ENCODE measurements around the gene METTL2A. TPM values are rescaled to one million over a fixed set of nuclear protein-coding genes. Genes with fewer than 3 reads are reported as not detected.
"Not testable (repeated sequence)": the region's sequence is repeated elsewhere in the genome, so short reads cannot be mapped to it uniquely, and the experiment has no call there.

The METTL2A gene
- polyA plus RNA-seq, 2 donors: 4.5 to 10.5 TPM

- H3K4me1 ChIP-seq (ENCODE audit: control insufficient read depth in 2 of 2, insufficient read depth in 2 of 2, low read length in 1 of 2); H3K4me3 ChIP-seq (ENCODE audit: low read depth in 1 of 2, low read length in 2 of 2); H3K36me3 ChIP-seq (ENCODE audit: control insufficient read depth in 2 of 2, insufficient read depth in 2 of 2, low read length in 1 of 2); H3K27ac ChIP-seq (ENCODE audit: low read depth in 2 of 2, low read length in 1 of 2); H3K27me3 ChIP-seq (ENCODE audit: control insufficient read depth in 1 of 2, insufficient read depth in 2 of 2, low read length in 2 of 2); H3K9me3 ChIP-seq (ENCODE audit: control insufficient read depth in 2 of 2, insufficient read depth in 1 of 2, low read depth in 1 of 2, low read length in 1 of 2): not testable (repeated sequence)
- WGBS, 2 donors: 90 to 97% methylated on average over 4 of the region's 4 CpGs
These were observed 11.6 kb downstream of the METTL2A start for GRCh38 chr17:62435251-62435650.

GRCh38 chr17:62441181-62441580 lies 17.5 kb downstream of the METTL2A start:
- not testable (repeated sequence) for H3K4me1 ChIP-seq (ENCODE audit: control insufficient read depth in 2 of 2, insufficient read depth in 2 of 2, low read length in 1 of 2); H3K9me3 ChIP-seq (ENCODE audit: control insufficient read depth in 2 of 2, insufficient read depth in 1 of 2, low read depth in 1 of 2, low read length in 1 of 2); H3K27me3 ChIP-seq (ENCODE audit: control insufficient read depth in 1 of 2, insufficient read depth in 2 of 2, low read length in 2 of 2); H3K4me3 ChIP-seq (ENCODE audit: low read depth in 1 of 2, low read length in 2 of 2); H3K36me3 ChIP-seq (ENCODE audit: control insufficient read depth in 2 of 2, insufficient read depth in 2 of 2, low read length in 1 of 2); H3K27ac ChIP-seq (ENCODE audit: low read depth in 2 of 2, low read length in 1 of 2)
- WGBS, 2 donors: 95 to 98% methylated on average over 6 of the region's 6 CpGs

- Histone ChIP-seq H3K27ac (ENCODE audit: low read depth in 2 of 2, low read length in 1 of 2) (no peak overlapping the region), H3K36me3 (ENCODE audit: control insufficient read depth in 2 of 2, insufficient read depth in 2 of 2, low read length in 1 of 2) (peaks cover 2 to 17% of the 10 kb centered on the region in 2 donors)
- WGBS, 2 donors: 98 to 99% methylated on average over 4 of the region's 4 CpGs
These were observed 20.4 kb downstream of the METTL2A start for GRCh38 chr17:62444063-62444462.

GRCh38 chr17:62445791-62446190 lies 22.1 kb downstream of the METTL2A start:
- H3K4me1 ChIP-seq (ENCODE audit: control insufficient read depth in 2 of 2, insufficient read depth in 2 of 2, low read length in 1 of 2); H3K9me3 ChIP-seq (ENCODE audit: control insufficient read depth in 2 of 2, insufficient read depth in 1 of 2, low read depth in 1 of 2, low read length in 1 of 2); H3K27me3 ChIP-seq (ENCODE audit: control insufficient read depth in 1 of 2, insufficient read depth in 2 of 2, low read length in 2 of 2); H3K4me3 ChIP-seq (ENCODE audit: low read depth in 1 of 2, low read length in 2 of 2); H3K27ac ChIP-seq (ENCODE audit: low read depth in 2 of 2, low read length in 1 of 2): not testable (repeated sequence)
- 89 to 92% methylated on average over 4 of the region's 4 CpGs for WGBS, 2 donors
- peaks cover 2 to 17% of the 10 kb centered on the region in 2 donors for H3K36me3 ChIP-seq (ENCODE audit: control insufficient read depth in 2 of 2, insufficient read depth in 2 of 2, low read length in 1 of 2)

More at GRCh38 chr17:62444063-62444462, 20.4 kb downstream of the METTL2A start:
- Histone ChIP-seq H3K9me3 (ENCODE audit: control insufficient read depth in 2 of 2, insufficient read depth in 1 of 2, low read depth in 1 of 2, low read length in 1 of 2) (no peaks in the 10 kb centered on the region), H3K4me3 (ENCODE audit: low read depth in 1 of 2, low read length in 2 of 2) (no peak overlapping the region), H3K4me1 (ENCODE audit: control insufficient read depth in 2 of 2, insufficient read depth in 2 of 2, low read length in 1 of 2) (no peaks in the 10 kb centered on the region), H3K27me3 (ENCODE audit: control insufficient read depth in 1 of 2, insufficient read depth in 2 of 2, low read length in 2 of 2) (no peaks in the 10 kb centered on the region)

- 91 to 95% methylated on average over 4 of the region's 4 CpGs for WGBS, 2 donors
- not testable (repeated sequence) for H3K36me3 ChIP-seq (ENCODE audit: control insufficient read depth in 2 of 2, insufficient read depth in 2 of 2, low read length in 1 of 2)
These were observed 28.5 kb downstream of the METTL2A start for GRCh38 chr17:62452195-62452594.

GRCh38 chr17:62453041-62453440 lies 29.3 kb downstream of the METTL2A start:
- 71 to 76% methylated on average over 5 of the region's 5 CpGs for WGBS, 2 donors
- not testable (repeated sequence) for H3K4me1 ChIP-seq (ENCODE audit: control insufficient read depth in 2 of 2, insufficient read depth in 2 of 2, low read length in 1 of 2); H3K9me3 ChIP-seq (ENCODE audit: control insufficient read depth in 2 of 2, insufficient read depth in 1 of 2, low read depth in 1 of 2, low read length in 1 of 2); H3K27ac ChIP-seq (ENCODE audit: low read depth in 2 of 2, low read length in 1 of 2); H3K27me3 ChIP-seq (ENCODE audit: control insufficient read depth in 1 of 2, insufficient read depth in 2 of 2, low read length in 2 of 2); H3K36me3 ChIP-seq (ENCODE audit: control insufficient read depth in 2 of 2, insufficient read depth in 2 of 2, low read length in 1 of 2); H3K4me3 ChIP-seq (ENCODE audit: low read depth in 1 of 2, low read length in 2 of 2)

More at GRCh38 chr17:62452195-62452594, 28.5 kb downstream of the METTL2A start:
- not testable (repeated sequence) for H3K9me3 ChIP-seq (ENCODE audit: control insufficient read depth in 2 of 2, insufficient read depth in 1 of 2, low read depth in 1 of 2, low read length in 1 of 2); H3K4me3 ChIP-seq (ENCODE audit: low read depth in 1 of 2, low read length in 2 of 2); H3K27me3 ChIP-seq (ENCODE audit: control insufficient read depth in 1 of 2, insufficient read depth in 2 of 2, low read length in 2 of 2); H3K27ac ChIP-seq (ENCODE audit: low read depth in 2 of 2, low read length in 1 of 2); H3K4me1 ChIP-seq (ENCODE audit: control insufficient read depth in 2 of 2, insufficient read depth in 2 of 2, low read length in 1 of 2)

- not testable (repeated sequence) for H3K27ac ChIP-seq (ENCODE audit: low read depth in 2 of 2, low read length in 1 of 2); H3K36me3 ChIP-seq (ENCODE audit: control insufficient read depth in 2 of 2, insufficient read depth in 2 of 2, low read length in 1 of 2); H3K4me1 ChIP-seq (ENCODE audit: control insufficient read depth in 2 of 2, insufficient read depth in 2 of 2, low read length in 1 of 2); H3K4me3 ChIP-seq (ENCODE audit: low read depth in 1 of 2, low read length in 2 of 2); H3K27me3 ChIP-seq (ENCODE audit: control insufficient read depth in 1 of 2, insufficient read depth in 2 of 2, low read length in 2 of 2); H3K9me3 ChIP-seq (ENCODE audit: control insufficient read depth in 2 of 2, insufficient read depth in 1 of 2, low read depth in 1 of 2, low read length in 1 of 2)
- WGBS, 2 donors: 69 to 76% methylated on average over 4 of the region's 4 CpGs
These were observed 30.0 kb downstream of the METTL2A start for GRCh38 chr17:62453656-62454055.

GRCh38 chr17:62454111-62454510 lies 30.4 kb downstream of the METTL2A start:
- 72 to 74% methylated on average over 3 of the region's 3 CpGs for WGBS, 2 donors
- H3K27me3 ChIP-seq (ENCODE audit: control insufficient read depth in 1 of 2, insufficient read depth in 2 of 2, low read length in 2 of 2); H3K9me3 ChIP-seq (ENCODE audit: control insufficient read depth in 2 of 2, insufficient read depth in 1 of 2, low read depth in 1 of 2, low read length in 1 of 2); H3K4me3 ChIP-seq (ENCODE audit: low read depth in 1 of 2, low read length in 2 of 2); H3K36me3 ChIP-seq (ENCODE audit: control insufficient read depth in 2 of 2, insufficient read depth in 2 of 2, low read length in 1 of 2); H3K27ac ChIP-seq (ENCODE audit: low read depth in 2 of 2, low read length in 1 of 2); H3K4me1 ChIP-seq (ENCODE audit: control insufficient read depth in 2 of 2, insufficient read depth in 2 of 2, low read length in 1 of 2): not testable (repeated sequence)

- no peaks in the 10 kb centered on the region for H3K9me3 ChIP-seq (ENCODE audit: control insufficient read depth in 2 of 2, insufficient read depth in 1 of 2, low read depth in 1 of 2, low read length in 1 of 2)
- H3K36me3 ChIP-seq (ENCODE audit: control insufficient read depth in 2 of 2, insufficient read depth in 2 of 2, low read length in 1 of 2): no peaks in the 10 kb centered on the region
- H3K4me1 ChIP-seq (ENCODE audit: control insufficient read depth in 2 of 2, insufficient read depth in 2 of 2, low read length in 1 of 2): no peaks in the 10 kb centered on the region
- H3K27me3 ChIP-seq (ENCODE audit: control insufficient read depth in 1 of 2, insufficient read depth in 2 of 2, low read length in 2 of 2): no peaks in the 10 kb centered on the region
- whole genome bisulfite sequencing, 2 donors: 85 to 91% methylated on average over 7 of the region's 7 CpGs
- no peak overlapping the region for H3K27ac ChIP-seq (ENCODE audit: low read depth in 2 of 2, low read length in 1 of 2)
- H3K4me3 ChIP-seq (ENCODE audit: low read depth in 1 of 2, low read length in 2 of 2): no peak overlapping the region
These were observed 32.3 kb downstream of the METTL2A start for GRCh38 chr17:62456016-62456415.

- not testable (repeated sequence) for H3K4me1 ChIP-seq (ENCODE audit: control insufficient read depth in 2 of 2, insufficient read depth in 2 of 2, low read length in 1 of 2); H3K36me3 ChIP-seq (ENCODE audit: control insufficient read depth in 2 of 2, insufficient read depth in 2 of 2, low read length in 1 of 2); H3K9me3 ChIP-seq (ENCODE audit: control insufficient read depth in 2 of 2, insufficient read depth in 1 of 2, low read depth in 1 of 2, low read length in 1 of 2); H3K27me3 ChIP-seq (ENCODE audit: control insufficient read depth in 1 of 2, insufficient read depth in 2 of 2, low read length in 2 of 2); H3K27ac ChIP-seq (ENCODE audit: low read depth in 2 of 2, low read length in 1 of 2); H3K4me3 ChIP-seq (ENCODE audit: low read depth in 1 of 2, low read length in 2 of 2)
- 48 to 61% methylated on average over 10 of the region's 10 CpGs for WGBS, 2 donors
These were observed 34.8 kb downstream of the METTL2A start for GRCh38 chr17:62458483-62458882.

All from esophagus (tissue), 2 donors.